Measurements from ENCODE around the gene CTU2.

Gene CTU2

GRCh38 chr16:88681709-88682451 is 24.4 kb upstream of the CTU2 start:
- DNase-seq: no peak

- no peak for DNase-seq
Observed at GRCh38 chr16:88684569-88685155, 21.6 kb upstream of the CTU2 start.

GRCh38 chr16:88685156-88686061 is 20.9 kb upstream of the CTU2 start:
- peak; percentile 98 for DNase-seq

GRCh38 chr16:88686062-88686438 is 20.3 kb upstream of the CTU2 start:
- DNase-seq: no peak

GRCh38 chr16:88686439-88687253 is 19.7 kb upstream of the CTU2 start, which contains the start of gene SNAI3:
Gene SNAI3, minus strand, starts transcription at chr16:88686507. Its CDS starts 101 bp downstream, at chr16:88686406.
- peak; percentile 99 for DNase-seq

GRCh38 chr16:88687254-88687576 is 19.1 kb upstream of the CTU2 start:
- DNase-seq: no peak

- no peak for DNase-seq
Observed at GRCh38 chr16:88687676-88688012, 18.7 kb upstream of the CTU2 start.

GRCh38 chr16:88688013-88688778 is 18.1 kb upstream of the CTU2 start:
- DNase-seq: no peak

- no peak for DNase-seq
Observed at GRCh38 chr16:88690341-88691128, 15.8 kb upstream of the CTU2 start.

GRCh38 chr16:88691129-88691813 is 15.0 kb upstream of the CTU2 start:
- no peak for DNase-seq

GRCh38 chr16:88691924-88692560 is 14.3 kb upstream of the CTU2 start:
- DNase-seq: no peak

- no peak for DNase-seq
Observed at GRCh38 chr16:88692861-88693260, 13.4 kb upstream of the CTU2 start.

- no peak for DNase-seq
Observed at GRCh38 chr16:88693420-88694177, 12.7 kb upstream of the CTU2 start.

- DNase-seq: no peak
Observed at GRCh38 chr16:88694221-88695087, 11.8 kb upstream of the CTU2 start.

GRCh38 chr16:88695218-88695617 is 11.1 kb upstream of the CTU2 start:
- no peak for DNase-seq

GRCh38 chr16:88695753-88696152 is 10.6 kb upstream of the CTU2 start:
- no peak for DNase-seq

GRCh38 chr16:88696441-88696840 is 9.9 kb upstream of the CTU2 start:
- DNase-seq: no peak

GRCh38 chr16:88697116-88697830 is 9.0 kb upstream of the CTU2 start:
- DNase-seq: no peak
